ENCODE measurements around the gene RBM33.
"Not testable (repeated sequence)": the region's sequence is repeated elsewhere in the genome, so short reads cannot be mapped to it uniquely, and the experiment has no call there.

RBM33 gene

DNA sequence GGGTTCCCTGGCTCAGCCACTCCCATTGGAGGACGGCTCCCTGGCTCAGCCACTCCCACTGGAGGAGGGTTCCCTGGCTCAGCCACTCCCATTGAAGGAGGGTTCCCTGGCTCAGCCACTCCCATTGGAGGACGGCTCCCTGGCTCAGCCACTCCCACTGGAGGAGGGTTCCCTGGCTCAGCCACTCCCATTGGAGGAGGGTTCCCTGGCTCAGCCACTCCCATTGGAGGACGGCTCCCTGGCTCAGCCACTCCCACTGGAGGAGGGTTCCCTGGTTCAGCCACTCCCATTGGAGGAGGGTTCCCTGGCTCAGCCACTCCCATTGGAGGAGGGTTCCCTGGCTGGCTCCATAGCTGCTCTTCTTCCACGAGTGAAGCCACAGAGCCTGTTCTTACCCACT, 173.1 kb downstream of the RBM33 start:
- not testable (repeated sequence) for DNase-seq

- DNase-seq: no peak
Observed at GRCh38 chr7:155818154-155818819, 173.8 kb downstream of the RBM33 start.

- no peak for DNase-seq
Observed at GRCh38 chr7:155818820-155819168, 174.3 kb downstream of the RBM33 start.

DNA sequence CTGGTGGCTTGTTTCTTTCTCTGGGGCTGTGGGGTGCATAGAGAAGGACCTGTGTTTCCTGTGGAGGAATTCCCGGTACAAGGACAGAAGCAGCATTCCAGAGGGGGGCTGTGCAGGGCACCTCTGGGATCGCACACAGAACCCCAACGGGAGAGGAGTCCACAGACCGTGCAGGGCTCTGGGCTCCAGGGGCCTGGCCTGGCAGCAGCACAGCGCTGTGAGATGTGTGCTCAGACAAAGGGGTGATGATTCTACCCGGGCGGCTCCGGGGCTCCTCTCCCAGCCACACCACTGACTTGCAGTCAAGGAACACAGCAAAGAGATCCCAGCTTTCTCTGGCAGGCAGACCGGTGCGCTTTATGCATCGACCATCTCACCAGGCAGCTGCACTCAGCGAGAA, 174.7 kb downstream of the RBM33 start:
- no peak for DNase-seq

DNA sequence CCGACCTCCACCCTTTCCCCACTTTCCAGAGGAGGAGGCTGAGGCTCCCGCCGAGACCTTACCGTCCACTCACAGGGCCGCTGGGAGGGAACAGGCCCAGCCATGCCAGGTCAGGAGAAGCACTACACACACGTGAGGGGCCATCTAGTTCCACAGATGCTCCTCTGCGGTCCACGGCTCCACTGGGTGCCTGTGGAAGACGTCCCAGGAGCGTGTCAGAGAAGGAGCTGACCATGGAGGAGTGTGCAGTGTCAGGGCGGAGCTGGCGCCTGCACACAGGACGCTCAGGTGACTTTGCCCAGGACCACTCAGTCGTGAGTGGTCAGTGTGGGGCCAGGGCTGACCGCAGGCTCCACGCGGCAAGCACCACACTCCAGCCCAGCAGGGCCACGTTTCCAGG, 175.8 kb downstream of the RBM33 start:
- DNase-seq: no peak

- DNase-seq: no peak
Observed at GRCh38 chr7:155820788-155821187, 176.3 kb downstream of the RBM33 start.

DNA sequence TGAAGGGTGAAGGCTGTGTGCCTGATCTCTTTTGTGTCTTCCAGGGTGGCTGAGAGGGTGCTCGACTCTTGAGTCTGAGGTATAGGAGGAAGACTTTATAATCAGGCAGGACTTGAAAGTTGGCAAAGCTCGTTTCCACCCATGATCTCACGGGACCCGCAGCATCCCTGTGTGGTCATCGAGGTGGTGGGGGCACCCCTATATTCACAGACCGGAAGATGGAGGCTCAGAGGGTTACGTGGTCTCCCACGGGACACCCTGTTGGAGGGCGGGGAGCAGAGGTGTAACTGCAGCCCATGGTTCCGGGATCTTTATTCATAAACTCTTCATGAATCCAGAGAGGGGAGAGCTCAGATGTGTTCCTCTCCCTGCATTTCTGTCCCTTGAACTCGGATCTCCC, 177.4 kb downstream of the RBM33 start:
- no peak for DNase-seq

GRCh38 chr7:155824227-155824886, 179.9 kb downstream of the RBM33 start:
- no peak for DNase-seq

DNA sequence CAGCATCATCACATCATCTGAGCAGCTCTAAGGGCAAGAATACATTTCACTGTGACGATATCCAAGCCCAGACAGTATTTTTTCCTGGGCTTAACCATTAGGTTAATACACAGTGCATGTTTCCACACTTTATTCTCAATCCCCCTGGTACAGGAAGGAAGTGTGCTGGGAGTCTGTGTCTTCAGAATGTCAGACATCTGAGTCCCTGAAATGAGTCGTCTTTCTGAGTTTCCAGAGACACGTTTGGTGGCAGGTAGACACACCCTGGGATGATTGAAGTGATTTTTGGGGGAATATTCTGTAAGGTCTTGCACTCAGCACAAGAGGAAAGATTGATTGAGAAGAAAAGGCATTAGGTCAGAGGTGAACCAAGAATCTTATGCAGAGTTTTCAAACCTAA, 180.9 kb downstream of the RBM33 start:
- no peak for DNase-seq

- DNase-seq: no peak
Observed at GRCh38 chr7:155829796-155830470, 185.5 kb downstream of the RBM33 start.
